EH (cell line): ENCODE results near the gene SUSD1.
"Not testable (repeated sequence)": the region's sequence is repeated elsewhere in the genome, so short reads cannot be mapped to it uniquely, and the experiment has no call there.

ENCODE experiments used
- DNase-seq: peaks from one replicate; pipeline ENCODE4 v3.0.0-alpha.2; 2015; ENCODE audit warnings: low read depth

Gene SUSD1

DNA sequence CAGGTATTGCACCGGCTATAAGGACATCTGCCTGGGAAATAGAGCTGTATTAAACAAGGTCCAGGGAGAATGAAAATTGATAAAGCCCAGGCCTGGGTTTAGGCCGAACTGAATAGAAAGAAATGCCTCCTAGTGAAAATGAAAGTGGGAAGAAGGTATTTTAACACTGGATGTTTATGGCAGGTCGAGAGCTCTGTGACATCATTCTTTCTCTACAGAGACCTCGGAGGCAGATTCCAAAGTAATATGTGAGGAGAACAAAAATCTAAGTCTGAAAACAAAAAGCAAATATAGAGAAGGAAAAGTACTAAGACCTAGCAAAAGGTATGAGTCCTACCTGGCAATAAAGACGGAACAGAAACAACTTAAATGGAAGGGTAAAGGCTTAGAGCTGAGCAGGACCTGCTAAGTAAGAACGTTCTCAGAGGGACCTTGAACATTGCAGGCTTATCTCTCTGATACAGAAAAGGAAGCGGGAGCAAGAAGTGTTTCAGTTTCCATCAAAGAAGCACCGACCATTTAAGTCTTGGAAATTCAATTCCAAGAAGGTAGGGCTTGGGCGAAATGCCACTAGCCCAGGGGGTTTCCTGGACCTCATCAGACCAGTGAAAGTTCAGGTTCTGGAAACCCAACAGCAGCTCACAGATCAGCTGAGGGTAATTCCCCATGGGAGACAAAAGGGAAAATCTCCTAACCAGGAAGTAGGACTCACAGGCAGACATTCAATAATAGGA, 80.0 kb downstream of the SUSD1 start:
- no peak for DNase-seq

DNA sequence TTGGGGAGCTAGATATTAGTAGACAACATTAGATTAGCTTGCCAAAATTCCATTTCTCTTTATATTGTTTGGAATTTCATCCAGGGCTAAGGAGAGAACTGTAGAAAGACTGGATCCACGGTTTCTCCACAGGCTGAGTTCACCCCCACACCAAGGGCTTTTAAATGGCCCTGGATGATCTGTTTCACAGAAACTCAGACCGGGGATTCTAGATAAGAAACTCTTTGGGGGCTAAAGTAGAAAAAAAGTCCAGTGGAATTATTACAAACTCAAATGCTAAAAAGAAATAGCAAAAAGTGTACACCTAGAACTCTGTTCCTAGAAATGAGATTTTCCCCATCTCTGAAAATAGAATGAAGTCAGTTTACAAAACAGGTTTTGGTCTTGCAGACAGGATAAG, 80.9 kb downstream of the SUSD1 start:
- no peak for DNase-seq

DNA sequence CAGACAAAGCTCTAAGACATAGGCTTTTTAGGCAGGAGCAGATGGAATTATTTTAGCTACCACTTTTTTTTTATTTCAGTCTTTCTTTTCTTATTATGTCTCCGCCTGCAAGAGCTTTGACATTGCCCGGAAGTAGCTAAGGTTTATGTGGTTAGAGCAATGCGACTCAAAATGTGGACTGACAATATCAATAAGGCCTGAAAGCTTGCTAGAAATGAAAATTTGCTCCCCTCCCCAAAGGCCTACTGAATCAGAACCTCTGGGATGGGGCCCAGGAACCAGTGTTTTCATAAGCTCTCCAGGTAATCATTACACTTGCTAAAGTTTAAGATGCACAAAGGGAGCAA, 81.3 kb downstream of the SUSD1 start:
- no peak for DNase-seq

DNA sequence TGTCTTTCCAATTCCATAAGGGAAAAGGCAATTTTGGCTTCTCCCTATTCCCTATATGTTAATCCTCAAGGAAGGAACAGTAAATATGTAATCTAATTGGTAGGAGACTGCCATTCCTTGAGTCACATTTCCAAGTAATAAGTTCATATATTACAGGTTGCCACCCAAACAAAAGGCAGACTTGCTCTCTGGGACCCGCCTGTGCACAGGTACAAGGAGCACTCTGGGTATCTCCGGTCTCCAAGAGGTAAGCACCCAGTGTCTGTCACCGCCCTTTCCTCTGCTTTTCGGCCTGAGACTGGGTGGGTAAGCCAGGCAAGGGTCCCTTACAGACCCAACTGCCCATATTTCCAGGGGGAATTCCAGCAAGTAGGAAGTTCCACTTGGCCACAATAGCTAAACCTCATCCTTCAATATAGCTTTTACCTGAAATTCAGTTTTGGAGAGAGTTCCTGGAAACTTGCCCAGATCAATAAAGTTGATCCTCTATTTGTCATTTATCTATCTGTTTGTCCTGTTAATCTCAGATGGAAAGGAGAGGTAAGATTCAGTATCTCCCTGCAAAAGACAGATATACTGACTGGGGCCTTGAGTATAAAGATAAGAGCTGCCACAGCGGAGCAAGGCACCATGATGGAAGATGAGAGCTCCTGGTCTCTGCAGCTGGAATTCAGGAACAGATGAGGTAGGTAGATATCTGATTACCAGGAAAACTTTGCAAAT, 81.8 kb downstream of the SUSD1 start:
- DNase-seq, result no peak

DNA sequence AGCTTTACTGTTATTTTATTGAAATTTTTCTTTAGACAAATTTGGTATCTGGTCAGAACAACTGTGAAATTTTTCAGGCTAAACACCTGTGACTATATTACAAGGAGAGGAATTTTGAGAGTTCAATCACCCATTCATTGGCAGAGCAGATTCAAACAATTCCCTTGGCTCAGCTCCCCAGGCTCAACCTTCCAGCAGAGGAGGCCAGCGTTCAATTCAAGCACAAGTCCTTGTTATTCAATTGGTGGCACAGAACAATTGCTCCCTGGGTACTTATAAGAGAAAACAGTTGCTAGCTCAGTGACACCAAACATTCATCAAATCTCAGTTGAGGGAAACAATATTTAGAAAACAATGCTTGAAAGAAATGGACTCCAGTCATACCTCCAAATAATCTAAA, 83.3 kb downstream of the SUSD1 start:
- DNase-seq, result peak; percentile 29

DNA sequence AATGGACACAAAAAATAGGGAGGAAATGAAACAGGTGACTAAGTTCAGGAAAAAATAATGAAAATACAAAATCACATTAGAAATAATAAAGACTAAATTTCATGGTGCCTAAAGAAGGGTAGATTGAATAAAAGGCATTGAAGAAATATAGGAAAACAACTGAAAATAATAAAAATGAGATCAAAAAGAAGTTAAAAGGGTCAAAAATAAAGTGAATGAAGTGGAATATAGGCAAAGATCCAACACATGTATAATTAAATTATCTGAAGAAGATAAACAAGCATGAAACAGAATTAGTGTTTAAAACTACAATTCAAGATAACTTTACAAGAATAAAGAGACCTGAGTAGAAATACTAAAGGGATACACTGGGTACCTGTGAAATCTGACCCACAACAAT, 87.6 kb downstream of the SUSD1 start:
- DNase-seq, result no peak

DNA sequence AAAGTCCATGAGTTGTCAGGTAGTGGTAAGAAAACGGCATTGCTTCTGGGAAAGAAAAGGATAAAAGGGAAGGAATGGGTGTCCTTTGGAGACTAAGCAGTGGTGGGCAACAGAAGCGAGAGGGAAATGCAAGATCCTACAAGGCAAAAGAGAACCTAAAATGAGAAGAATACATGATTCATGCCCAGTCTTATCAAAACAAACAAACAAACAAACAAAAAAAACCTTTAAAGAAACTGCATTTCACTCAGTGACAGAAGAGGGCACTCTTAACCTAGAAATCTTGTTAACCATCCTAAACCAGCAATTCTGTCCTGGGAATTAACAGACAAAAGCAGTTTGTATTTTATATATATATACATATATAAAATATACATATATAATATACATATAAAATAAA, 88.5 kb downstream of the SUSD1 start:
- DNase-seq, result peak; percentile 29

DNA sequence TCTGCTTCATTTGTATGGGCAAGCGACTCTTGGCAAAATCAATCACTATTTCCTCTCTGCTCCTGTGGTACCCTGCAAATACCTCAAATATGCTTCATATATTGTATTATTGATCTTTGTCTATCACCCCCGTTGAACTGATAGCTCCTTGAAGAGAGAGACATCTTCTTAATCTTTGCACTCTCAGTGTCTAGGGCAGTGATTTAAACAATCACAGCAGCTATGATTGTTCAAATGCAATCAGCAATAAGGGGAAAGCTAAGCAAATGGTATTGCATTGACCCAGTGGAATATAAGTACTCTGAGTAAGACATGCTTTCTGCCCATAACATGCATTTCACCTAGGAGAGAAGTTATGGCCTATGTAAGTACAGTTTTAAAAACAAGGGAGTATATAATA, 90.2 kb downstream of the SUSD1 start:
- no peak for DNase-seq

DNA sequence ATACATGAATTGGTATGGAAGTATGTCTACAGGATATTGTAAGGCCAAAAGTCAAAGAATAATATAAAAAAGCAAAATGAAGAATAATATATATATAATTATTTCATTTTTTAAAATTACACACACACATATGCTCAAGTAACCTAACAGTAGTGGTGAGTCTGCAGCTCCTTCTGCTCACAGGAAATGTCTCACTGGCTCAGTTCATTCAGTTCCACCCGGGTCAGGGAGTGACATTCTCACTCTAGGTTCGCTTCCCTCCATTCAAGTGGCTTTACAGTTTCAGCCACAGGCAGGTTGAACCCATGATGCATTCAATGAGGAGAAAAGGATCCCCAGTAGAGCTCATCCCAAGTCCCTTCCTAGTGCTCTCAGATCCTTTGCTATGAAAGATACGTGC, 90.8 kb downstream of the SUSD1 start:
- DNase-seq, result no peak

DNA sequence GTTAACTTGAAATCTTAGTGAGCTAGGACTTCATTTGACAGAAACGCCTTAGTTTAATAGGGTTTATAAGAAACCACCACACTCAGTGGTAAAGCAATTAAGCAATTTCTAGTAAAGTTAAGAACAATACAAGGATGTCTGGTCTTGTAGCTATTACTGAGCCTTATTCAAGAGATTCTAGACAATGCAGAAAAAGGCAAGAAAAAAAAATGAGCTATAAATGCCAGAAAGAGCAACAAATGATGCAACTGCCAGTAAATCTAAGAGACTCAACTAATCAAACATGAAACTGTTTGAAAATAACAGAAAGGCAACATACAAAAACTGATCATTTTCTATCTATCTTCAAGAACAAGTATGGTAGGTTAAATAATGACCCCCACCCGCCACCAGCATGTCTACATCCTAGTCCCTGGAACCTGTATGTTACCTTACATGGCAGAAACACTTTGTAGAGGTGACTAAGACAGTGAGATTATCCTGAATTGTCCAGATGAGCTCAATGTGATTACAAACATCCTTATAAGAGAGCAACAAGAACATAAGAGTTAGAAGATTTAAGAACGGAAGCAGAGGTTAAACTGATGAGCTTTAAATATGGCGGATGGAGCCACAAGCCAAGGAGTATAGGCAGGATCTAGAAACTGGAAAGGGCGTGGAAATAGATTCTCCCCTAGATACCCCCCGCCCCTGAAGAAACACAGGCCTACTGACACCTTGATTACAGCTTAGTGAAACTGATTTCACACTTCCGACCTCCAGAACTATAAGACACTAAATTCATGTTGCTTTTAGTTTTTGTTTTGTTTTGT, 93.0 kb downstream of the SUSD1 start:
- DNase-seq, result no peak

DNA sequence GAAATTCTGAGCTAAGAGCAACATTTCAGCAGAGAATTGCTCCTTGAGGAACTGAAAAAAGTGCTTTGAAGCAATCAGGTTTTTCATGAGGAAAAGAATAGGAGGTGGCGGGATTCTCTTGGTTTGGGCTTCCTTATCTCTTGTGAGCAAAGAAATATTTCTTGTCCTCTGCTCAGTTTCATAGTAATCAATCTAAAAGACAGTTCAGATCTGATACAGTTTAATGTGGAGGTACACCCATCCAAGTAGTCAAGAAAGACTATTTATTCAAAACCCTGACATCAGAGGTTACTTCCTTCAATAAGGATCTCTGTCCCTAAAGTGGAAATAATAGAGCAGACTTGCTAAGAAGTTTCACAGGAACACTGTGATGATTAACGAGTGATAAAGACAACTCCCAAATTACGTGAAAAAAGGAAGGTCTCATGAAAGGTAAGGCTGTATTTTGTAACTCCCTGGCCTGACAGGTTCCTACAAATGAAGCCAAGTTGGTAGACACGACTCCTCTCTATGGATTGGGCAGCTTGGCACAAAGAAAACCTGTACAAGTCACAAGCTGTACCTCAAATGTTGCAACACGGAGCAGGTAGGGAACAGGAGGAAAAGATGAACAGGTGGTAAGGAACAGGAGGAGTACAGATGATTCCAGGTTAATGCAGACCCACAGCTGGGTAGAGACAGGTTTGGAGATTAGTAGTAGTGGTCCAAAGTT, 94.1 kb downstream of the SUSD1 start:
- no peak for DNase-seq

DNA sequence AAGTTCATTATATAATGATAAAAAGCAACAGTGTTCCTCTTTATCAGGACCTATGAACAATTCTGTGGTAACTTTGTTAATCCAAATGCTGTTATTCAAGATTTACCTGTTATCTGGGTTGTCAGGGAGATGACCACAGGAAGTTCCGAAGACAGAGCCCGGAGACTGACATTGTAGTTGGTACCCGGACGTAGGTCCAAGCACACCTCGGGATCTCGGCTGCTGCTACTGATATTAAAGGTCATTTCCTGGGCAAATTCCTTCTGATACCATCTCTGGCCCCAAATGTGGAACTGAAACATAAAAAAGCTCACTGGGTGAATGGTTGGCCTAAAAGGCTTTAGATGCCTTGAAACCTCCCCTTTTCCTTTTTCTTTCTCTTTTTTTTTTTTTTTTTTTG, 96.7 kb downstream of the SUSD1 start:
- DNase-seq, result no peak

DNA sequence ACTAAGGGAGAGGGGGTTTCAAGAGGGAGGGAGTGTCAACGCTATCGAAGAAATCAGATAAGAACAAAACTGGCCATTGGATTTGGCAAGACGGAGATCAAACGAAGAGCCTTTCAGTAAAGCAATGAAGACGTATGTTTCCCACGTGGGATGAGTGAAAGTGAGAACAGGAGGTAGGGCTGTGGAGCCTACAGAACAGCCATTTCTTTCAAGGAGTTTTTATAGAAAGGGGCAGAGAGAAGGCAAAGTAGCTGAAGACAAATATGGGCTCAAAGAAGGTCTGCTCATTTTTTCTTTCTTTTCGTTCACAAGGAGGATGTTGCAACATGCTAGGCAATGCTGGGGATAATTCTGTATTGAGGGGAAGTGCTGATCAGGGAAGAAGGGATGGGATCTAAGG, 98.3 kb downstream of the SUSD1 start:
- no peak for DNase-seq

DNA sequence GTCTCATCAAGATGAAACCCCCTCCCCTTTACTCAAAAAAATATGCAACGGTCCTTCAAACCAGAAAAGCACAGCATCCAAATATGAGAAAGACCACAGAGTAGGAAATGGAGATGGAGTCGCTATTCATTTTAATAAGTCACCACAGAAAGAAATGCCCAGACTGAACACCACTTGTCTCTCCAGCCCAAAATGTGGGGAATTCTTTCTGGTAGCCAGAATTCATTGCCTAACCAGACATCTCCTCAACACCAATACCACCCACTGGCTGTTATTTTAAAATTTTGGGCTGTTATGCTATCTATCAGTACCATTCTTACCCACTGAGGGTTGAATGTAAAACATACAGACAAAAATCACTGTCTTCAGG, 100.1 kb downstream of the SUSD1 start:
- DNase-seq, result no peak

DNA sequence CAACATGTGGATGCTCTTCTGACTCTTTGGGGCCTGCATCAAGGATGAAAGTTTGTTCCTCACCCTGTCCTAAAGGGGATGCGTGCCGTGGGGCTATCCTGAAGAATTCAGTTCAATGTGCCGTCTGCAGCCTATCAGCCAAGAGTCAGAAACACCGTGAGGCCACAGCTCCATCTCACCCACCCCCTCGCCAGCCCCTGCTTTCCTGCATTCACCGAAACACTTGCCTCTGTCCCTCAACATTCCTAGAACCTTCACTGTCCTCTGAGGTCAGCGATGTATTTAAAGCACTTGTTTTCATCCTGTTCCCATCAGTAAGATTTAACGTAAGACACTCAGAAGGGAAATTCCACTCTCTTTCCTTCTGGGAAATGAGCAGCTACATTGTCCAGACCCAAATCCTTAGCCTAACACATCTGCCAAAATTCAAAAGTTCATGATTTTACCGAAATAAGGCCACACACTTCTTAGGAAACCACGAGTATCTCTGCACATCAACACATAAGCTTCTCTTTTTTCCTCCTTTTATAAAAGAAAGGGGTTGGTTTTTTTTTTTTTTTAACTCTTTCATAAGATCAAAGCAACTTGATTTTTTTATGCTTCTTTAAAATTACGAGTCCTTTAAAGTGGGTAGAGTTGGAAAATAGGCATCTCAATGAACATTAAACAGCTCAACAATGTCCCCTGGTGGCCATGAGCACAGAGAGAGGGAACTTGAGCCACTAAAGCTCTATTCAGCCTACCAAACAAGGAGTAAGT, 100.7 kb downstream of the SUSD1 start:
- peak; percentile 97 for DNase-seq

DNA sequence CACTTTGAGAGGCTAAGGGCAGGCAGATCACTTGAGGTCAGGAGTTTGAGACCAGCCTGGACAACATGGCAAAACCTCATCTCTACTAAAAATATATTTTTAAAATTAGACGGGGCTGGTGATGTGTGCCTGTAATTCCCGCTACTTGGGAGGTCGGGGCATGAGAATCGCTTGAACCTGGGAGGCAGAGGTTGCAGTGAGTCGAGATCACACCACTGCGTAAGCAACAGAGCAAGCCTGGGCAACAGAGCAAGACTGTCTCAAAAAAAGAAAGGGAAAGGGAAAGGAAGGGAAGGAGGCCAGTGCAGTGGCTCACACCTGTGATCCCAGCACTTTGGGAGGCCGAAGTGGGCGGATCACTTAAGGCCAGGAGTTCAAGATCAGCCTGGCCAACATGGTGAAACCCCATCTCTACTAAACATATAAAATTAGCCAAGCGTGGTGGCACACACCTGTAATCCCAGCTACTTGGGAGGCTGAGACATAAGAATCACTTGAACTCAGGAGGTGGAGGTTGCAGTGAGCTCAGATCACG, 101.4 kb downstream of the SUSD1 start:
- DNase-seq, result not testable (repeated sequence)

DNA sequence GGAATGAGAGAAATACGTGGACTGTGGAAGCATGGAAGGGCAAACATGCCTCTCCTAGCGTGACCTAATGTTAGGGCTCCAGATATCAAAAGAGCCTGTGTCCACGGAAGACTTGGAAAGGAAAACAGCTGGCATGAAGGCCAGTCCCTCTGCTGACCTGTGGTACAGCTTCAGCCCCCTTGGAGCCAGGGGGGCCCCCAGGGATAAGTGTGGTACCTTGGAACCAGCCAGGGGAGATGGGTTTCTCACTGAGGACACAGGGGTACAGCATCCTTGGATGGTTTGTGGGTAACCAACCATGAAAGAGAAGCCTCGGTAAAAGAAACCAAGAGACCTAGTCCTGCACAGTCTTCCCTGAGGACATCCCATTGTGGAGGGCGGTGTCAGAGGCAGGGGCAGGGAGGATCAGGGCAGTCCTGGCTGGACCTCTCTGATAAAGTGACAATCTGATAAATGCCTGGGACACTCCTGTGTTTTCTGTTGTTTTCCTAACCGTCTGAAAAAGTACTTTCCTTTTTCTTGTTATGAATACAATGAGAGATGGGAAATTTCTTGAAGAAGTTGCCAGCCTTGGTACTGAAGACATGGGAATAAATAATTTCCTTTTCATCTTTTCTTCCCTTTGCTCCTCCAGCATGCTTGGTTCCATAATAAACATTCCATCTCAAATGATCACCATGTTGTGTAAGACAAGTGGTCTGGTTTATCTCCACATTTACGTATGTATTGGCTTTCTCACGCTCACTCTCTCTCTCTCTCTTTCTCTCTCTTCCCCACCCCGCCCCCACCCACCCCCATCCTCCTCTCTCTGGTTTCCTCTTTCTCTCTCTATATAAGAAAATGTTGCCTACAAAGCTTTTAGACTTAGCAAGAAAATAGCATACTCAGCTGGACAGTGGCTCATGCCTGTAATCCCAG, 102.1 kb downstream of the SUSD1 start:
- peak; percentile 94 for DNase-seq

DNA sequence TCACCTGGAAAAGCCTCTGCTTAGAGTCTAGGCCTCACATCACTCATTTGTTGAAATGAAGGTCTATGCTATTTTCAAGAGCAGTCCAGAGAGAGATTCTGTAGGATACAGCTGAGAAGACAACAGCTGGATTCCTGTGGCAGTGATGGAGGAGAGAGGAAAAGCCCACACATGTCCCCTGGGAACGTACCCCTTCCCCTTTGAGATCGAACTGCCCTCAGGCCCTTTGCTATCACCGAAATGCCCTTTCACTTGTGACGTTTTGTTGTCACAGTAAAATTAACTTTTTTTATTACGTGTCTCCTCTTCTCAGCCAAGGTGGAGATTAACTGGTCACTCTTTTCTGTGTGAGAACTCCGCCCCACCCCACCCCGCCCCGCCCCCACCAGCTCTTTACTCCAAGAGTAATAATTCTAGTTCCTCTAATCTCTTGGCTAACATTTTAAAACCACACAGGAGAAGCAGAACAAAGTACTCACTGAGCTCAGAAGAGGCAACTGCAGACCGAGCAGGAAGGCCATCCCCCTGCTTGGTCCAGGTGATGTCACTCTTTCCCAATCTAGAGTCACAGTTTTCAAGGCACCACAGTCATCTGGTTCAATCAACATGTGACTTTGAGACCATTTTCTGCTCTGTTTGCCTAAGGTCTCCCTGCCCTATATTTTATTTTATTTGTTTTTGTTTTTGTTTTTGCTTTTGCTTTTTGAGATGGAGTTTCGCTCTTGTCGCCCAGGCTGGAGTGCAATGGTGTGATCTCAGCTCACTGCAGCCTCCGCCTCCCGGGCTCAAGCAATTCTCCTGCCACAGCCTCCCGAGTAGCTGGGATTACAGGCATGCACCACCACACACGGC, 105.6 kb downstream of the SUSD1 start:
- no peak for DNase-seq

DNA sequence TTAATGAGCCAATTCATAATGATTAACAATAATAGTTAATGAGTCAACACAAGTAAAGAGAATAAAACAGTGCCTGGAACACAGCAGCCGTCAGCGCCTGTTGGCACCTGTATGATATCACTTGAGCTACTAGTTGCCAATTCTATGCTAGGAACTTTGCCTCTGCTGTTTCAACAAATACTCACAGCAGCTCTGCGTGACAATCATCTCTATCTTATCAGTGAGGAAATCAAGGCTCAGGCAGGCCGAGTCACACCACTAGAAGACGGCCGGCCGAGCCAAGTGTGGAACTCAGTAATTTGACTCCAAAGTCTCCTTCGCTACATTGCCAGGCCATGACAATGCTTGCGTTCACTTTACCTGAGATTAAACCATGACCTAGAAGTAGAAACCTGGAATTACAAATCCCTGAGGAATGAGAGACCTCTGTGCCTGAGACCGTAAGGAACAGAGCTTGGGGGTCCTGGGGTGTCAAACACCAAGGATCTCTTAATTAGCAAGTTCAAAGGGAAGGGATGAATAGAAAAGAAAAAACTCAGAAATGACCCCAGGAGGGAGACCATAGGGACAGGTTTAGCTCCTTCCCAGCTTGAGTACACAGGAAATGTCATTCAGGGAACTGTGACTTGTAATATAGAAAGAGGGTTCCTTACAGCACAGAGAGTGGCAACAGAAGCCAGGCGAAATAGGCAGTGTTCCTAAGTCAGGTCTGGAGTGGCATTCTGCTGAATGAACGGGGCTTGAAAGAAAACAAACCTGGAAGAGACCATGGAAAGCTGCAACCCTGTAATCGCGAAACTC, 109.1 kb downstream of the SUSD1 start:
- peak; percentile 93 for DNase-seq
